Stimulated activated CD8-positive, alpha-beta memory T cell treated with anti-CD3 and anti-CD28 coated beads, Interleukin-2, amount 100 ng/mL, for 1 hour (primary cell): ENCODE measurements around the gene RARRES2.

Experiments
- DNase-seq, 2 donors: peaks; one replicate each; pipeline ENCODE4 v3.0.0-alpha.2; 2020; ENCODE audit warnings: low read depth in 2 of 2

Gene RARRES2

GRCh38 chr7:150361807-150362621 lies 20.6 kb upstream of the RARRES2 start:
- no peak for DNase-seq

GRCh38 chr7:150361402-150361801 lies 20.0 kb upstream of the RARRES2 start:
- no peak for DNase-seq

- no peak for DNase-seq
These were observed 19.1 kb upstream of the RARRES2 start for GRCh38 chr7:150360363-150361058.

DNA sequence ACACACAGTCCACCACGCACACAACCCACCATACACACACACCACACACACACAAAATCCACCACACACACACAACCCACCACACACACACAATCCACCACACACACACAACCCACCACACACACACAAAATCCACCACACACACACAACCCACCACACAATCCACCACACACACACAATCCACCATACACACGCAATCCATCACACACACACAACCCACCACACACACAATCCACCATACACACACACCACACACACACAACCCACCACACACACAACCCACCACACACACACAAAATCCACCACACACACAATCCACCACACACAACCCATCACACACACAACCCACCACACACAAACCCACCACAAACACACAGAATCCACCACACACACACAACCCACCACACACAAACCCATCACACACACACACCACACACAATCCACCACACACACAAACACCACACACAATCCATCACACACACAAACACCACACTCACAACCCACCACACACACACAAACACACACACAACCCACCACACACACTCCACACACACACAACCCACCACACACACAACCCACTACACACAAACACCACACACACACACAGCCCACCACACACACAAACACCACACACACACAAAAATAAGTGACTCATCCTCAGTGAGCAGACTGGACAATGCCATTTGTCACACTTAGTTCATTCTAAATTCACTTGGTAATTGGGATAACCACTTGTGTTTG lies 18.4 kb upstream of the RARRES2 start:
- no peak for DNase-seq

DNA sequence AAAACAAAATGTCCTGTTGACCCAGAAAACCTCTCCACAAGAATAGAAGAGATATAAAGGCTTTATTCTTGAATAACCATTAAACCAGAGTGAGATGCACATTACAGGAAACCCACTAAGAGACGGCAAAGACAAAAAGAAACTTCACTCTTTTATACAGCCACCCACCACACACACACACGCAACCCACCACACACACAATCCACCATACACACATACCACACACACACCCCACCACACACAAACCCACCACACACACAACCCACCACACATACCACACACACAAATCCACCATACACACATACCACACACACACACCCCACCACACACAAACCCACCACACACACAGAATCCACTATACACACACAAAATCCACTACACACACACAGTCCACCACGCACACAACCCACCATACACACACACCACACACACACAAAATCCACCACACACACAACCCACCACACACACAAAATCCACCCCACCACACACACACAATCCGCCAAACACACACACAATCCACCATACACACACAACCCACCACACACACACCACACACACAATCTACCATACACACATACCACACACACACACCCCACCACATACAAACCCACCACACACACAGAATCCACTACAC lies 17.7 kb upstream of the RARRES2 start:
- DNase-seq: no peak

DNA sequence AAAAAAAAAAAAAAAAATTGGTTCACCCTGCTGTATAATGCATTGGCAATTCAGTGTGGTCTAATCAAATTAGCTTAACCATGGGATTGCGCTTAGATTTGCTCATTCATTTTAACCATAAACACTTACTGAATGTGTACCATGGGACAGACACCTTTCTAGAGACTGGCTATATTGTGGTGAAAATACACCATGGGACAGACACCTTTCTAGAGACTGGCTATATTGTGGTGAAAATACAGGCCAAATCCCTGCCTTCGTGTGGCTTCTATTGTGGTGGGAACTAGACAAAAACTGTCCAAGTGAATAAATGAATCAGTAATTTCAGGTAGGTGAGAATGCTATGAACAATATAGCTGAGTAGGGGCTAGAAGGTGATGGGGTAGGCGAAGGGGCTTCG lies 17.0 kb upstream of the RARRES2 start:
- DNase-seq: no peak

- DNase-seq: no peak
These were observed 16.5 kb upstream of the RARRES2 start for GRCh38 chr7:150357771-150358427.

GRCh38 chr7:150357270-150357669 lies 15.8 kb upstream of the RARRES2 start:
- DNase-seq: peak in 1 of 2 donors; percentile 44

- DNase-seq: no peak
These were observed 15.0 kb upstream of the RARRES2 start for GRCh38 chr7:150356265-150356897.

DNA sequence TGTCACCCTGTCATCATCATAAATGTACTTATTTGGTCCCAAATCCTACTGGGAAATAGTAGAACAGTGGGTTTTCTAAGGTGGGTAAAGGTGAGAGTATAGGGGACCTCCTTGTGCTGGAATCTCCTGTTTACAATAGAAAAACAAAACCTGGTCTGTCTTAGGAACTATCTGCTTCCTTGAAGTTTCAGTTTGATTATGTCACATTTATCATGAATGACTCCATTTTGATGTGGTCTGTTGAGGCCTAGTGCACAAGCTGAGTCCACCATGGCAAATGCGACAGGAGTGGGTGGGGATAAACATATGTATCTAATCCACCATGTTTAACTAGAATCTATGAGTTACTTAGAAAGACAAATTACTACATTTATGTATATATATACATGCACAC lies 14.2 kb upstream of the RARRES2 start:
- DNase-seq: no peak

DNA sequence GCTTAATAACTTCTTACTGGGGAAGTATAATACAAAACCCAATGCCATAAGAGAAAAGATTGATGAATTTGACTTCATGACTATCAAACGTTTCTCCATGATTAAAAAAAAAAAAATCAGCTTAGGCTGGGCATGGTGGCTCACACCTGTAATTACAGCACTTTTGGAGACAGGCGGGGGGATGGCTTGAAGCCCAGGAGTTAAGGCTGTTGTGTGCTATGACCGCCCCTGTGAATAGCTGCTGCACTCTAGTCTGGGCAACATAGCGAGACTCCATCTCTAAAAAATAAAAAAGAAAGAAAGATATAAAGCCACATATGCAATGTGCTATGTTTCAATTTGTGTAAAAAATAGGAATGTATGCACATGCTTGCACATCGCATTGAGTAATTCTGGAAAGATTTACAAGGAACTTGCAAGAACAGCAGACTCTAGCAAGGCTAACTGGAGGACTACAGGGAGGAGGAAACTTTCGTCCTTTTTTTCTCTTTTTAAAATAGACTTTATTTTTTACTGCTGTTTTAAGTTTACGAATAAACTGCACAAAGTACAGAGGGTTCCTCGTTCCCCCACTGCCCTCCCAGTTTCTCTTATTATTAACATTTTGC lies 10.3 kb upstream of the RARRES2 start:
- DNase-seq: no peak

DNA sequence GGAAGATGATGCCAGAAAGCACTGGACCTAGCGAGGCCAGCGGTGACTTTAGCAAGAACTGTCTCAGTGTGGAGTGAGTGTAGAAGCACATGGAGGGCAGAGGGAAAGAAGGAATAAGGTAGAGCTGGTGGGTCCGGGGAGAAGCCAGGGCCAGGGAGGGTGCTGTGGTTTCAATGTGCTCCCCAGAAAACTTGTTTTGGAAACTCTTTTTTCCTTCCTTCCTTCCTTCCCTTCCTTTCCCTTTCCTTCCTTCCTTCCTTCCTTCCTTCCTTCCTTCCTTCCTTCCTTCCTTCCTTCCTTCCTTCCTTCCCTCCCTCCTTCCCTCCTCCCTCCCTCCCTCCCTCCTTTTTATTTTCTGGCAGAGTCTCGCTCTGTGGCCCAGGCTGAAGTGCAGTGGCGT lies 5.5 kb upstream of the RARRES2 start:
- DNase-seq: no peak

- DNase-seq: no peak
These were observed 3.6 kb upstream of the RARRES2 start for GRCh38 chr7:150345012-150345411.

DNA sequence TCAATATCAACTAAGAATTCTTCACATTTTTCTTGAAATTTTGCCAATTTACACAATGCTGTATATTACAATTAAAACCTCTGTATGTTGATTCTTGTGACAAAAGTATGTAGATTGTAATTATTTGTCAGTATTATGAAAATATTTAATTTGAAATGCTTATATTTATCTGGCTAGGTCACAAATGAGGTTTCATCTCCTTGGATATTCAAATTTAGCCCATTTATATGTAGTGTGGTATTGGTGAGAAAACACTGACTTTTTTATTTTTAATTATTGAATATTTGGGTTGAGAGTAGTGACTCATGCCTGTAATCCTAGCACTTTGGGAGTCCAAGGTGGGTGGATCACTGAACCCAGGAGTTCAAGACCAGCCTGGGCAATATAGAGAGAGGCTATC lies 2.9 kb upstream of the RARRES2 start:
- DNase-seq: no peak

DNA sequence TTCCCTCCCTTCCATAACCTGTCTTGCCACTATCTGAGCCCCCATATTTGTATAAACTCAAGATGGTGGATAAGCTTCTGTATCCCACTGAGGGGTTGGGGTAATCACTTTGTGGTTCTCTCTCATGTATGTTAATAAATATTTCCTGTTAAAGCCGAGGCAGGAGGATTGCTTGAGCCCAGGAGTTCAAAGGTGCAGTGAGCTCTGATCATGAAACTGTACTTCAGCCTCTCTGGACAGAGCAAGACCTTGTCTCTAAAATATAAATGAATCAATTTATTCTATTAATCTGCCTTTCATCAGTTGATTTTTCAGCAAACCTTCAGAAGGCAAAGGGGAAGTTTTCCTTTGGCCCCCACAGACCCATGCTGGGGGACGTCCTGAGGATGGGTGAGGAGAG lies 1.8 kb upstream of the RARRES2 start:
- no peak for DNase-seq

GRCh38 chr7:150342121-150342408 lies 636 bp upstream of the RARRES2 start:
- no peak for DNase-seq

GRCh38 chr7:150340875-150341262 lies 560 bp downstream of the RARRES2 start:
- no peak for DNase-seq

GRCh38 chr7:150340024-150340749 lies 1.2 kb downstream of the RARRES2 start:
- DNase-seq: no peak

- DNase-seq: no peak
These were observed 2.0 kb downstream of the RARRES2 start for GRCh38 chr7:150339409-150339809.

- no peak for DNase-seq
These were observed 3.1 kb downstream of the RARRES2 start for GRCh38 chr7:150338166-150338829.
